OCI-LY7 (cell line): ENCODE measurements around the gene CBS.
"Not testable (repeated sequence)": the region's sequence is repeated elsewhere in the genome, so short reads cannot be mapped to it uniquely, and the experiment has no call there.

Experiments used
- EZH2phosphoT487 ChIP-seq: fragments of 200-600 bp; sonication (generic); IDR thresholded peaks from 2 replicates; pipeline ENCODE4 v1.6.1; 2018; ENCODE audit warnings: low read depth, borderline replicate concordance, mild to moderate bottlenecking, mixed run types, antibody characterized with exemption, low read length, moderate library complexity, mixed read lengths
- TF ChIP-seq, protein P1 (sequence below): fragments of 200-600 bp; sonication (generic); conservative IDR thresholded peaks from 2 replicates; pipeline ENCODE4 v1.5.1; 2014; ENCODE audit warnings: mild to moderate bottlenecking, antibody characterized with exemption, low read length, moderate library complexity, mixed read lengths

DNA sequence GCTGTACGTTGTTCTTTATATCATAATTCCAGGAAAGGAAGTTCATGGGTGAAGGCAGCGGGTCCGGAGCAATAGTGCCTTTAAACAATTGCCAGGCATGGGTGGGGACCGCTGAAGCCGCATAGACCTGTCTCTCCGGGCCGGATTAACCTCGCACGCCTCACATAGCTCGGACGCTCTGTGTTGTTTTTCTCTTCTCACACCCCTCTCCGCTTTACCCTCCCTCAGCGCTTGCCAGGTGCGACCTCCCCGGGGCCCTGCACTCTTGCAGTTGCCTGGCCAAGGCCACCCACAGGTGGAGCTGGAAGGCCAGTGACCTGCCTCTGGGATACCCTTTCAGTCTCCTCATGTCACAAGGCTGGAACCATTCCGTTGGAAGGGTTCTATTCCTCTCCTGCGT is 32.5 kb upstream of the CBS start:
- TF ChIP-seq, protein P1, sequence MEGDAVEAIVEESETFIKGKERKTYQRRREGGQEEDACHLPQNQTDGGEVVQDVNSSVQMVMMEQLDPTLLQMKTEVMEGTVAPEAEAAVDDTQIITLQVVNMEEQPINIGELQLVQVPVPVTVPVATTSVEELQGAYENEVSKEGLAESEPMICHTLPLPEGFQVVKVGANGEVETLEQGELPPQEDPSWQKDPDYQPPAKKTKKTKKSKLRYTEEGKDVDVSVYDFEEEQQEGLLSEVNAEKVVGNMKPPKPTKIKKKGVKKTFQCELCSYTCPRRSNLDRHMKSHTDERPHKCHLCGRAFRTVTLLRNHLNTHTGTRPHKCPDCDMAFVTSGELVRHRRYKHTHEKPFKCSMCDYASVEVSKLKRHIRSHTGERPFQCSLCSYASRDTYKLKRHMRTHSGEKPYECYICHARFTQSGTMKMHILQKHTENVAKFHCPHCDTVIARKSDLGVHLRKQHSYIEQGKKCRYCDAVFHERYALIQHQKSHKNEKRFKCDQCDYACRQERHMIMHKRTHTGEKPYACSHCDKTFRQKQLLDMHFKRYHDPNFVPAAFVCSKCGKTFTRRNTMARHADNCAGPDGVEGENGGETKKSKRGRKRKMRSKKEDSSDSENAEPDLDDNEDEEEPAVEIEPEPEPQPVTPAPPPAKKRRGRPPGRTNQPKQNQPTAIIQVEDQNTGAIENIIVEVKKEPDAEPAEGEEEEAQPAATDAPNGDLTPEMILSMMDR = not testable (repeated sequence)
- TF ChIP-seq EZH2phosphoT487 = not testable (repeated sequence)
